ENCODE measurements around the gene DAB2IP. TPM values are rescaled to one million over a fixed set of nuclear protein-coding genes. Genes with fewer than 3 reads are reported as not detected.

The DAB2IP gene
- total RNA-seq, 1 donor from 2014 or later, result 41.7 TPM

GRCh38 chr9:121800376-121800775 lies 148.9 kb downstream of the DAB2IP start:
- H3K9ac ChIP-seq (ENCODE audit: low read length), result no peak overlapping the region
- no peaks in the 10 kb centered on the region for H4K20me1 ChIP-seq (ENCODE audit: insufficient read depth, low read length)
- H3K27ac ChIP-seq (ENCODE audit: low read depth, low read length), result no peak overlapping the region
- H3K4me3 Mint-ChIP-seq (ENCODE audit: unreplicated experiment), result no peak overlapping the region
- no peak overlapping the region for H3K27ac Mint-ChIP-seq (ENCODE audit: unreplicated experiment)
- H3K79me2 ChIP-seq (ENCODE audit: insufficient read depth, low read length), result no peaks in the 10 kb centered on the region
- no peaks in the 10 kb centered on the region for H3K4me1 ChIP-seq (ENCODE audit: insufficient read depth, low read length)
- H3K9me3 ChIP-seq (ENCODE audit: insufficient read depth, low read depth, low read length), result no peaks in the 10 kb centered on the region
- no peaks in the 10 kb centered on the region for H3K36me3 ChIP-seq (ENCODE audit: insufficient read depth, low read length)
- no peak overlapping the region for H3K4me2 ChIP-seq (ENCODE audit: low read length)
- no peaks in the 10 kb centered on the region for H3K4me1 Mint-ChIP-seq (ENCODE audit: low read depth, unreplicated experiment)
- peaks cover 17% of the 10 kb centered on the region for H3K27me3 Mint-ChIP-seq (ENCODE audit: low read depth, unreplicated experiment)
- DNase-seq (ENCODE audit: low read depth) (no peak), FAIRE-seq (no peak)
- H3K36me3 Mint-ChIP-seq (ENCODE audit: low read depth, unreplicated experiment), result no peaks in the 10 kb centered on the region
- no peak for TF ChIP-seq EZH2 (IDR thresholded peaks at IDR 0.05; ENCODE audit: insufficient read depth, low read length)
- no peak for TF ChIP-seq CTCF (IDR thresholded peaks at IDR 0.05; ENCODE audit: insufficient read depth, low read depth, low read length)
- H2AFZ ChIP-seq (ENCODE audit: low read depth, low read length), result no peak overlapping the region
- H3K27me3 ChIP-seq (ENCODE audit: insufficient read depth, low read length), result peaks cover 3% of the 10 kb centered on the region
- H3K9me3 Mint-ChIP-seq (ENCODE audit: unreplicated experiment), result peaks cover 8% of the 10 kb centered on the region
- H3K4me3 ChIP-seq (ENCODE audit: insufficient read depth, low read depth, low read length), result no peak overlapping the region

DNA sequence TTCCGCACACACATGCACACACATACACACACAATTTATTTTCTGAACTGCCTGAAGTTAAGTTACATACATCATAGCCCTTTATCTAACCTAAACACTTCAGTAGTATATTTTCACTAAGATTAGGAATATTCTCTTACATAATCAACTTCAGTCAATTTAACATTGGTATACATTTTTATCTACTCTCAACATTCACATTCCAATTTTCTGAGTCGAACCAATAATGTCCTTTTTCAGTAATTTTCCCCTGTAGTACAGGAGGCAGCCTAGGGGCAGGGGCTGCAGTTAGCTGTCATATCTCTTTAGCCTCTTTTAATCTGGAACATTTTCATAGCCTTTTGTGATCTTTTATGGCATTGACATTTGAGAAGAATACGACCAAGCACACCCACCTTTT lies 150.1 kb downstream of the DAB2IP start:
- Mint-ChIP-seq H3K27ac (ENCODE audit: unreplicated experiment) (no peak overlapping the region), H3K27me3 (ENCODE audit: low read depth, unreplicated experiment) (peaks cover 16% of the 10 kb centered on the region), H3K4me3 (ENCODE audit: unreplicated experiment) (no peak overlapping the region), H3K9me3 (ENCODE audit: unreplicated experiment) (peaks cover 8% of the 10 kb centered on the region), H3K36me3 (ENCODE audit: low read depth, unreplicated experiment) (no peaks in the 10 kb centered on the region), H3K4me1 (ENCODE audit: low read depth, unreplicated experiment) (no peaks in the 10 kb centered on the region)
- Histone ChIP-seq H2AFZ (ENCODE audit: low read depth, low read length) (no peak overlapping the region), H3K79me2 (ENCODE audit: insufficient read depth, low read length) (no peaks in the 10 kb centered on the region), H3K4me1 (ENCODE audit: insufficient read depth, low read length) (no peaks in the 10 kb centered on the region), H3K9me3 (ENCODE audit: insufficient read depth, low read depth, low read length) (no peaks in the 10 kb centered on the region), H3K4me2 (ENCODE audit: low read length) (no peak overlapping the region), H4K20me1 (ENCODE audit: insufficient read depth, low read length) (no peaks in the 10 kb centered on the region), H3K27me3 (ENCODE audit: insufficient read depth, low read length) (peaks cover 3% of the 10 kb centered on the region), H3K36me3 (ENCODE audit: insufficient read depth, low read length) (no peaks in the 10 kb centered on the region), H3K9ac (ENCODE audit: low read length) (no peak overlapping the region), H3K27ac (ENCODE audit: low read depth, low read length) (no peak overlapping the region), H3K4me3 (ENCODE audit: insufficient read depth, low read depth, low read length) (no peak overlapping the region)
- TF ChIP-seq EZH2 (IDR thresholded peaks at IDR 0.05; ENCODE audit: insufficient read depth, low read length) (no peak), CTCF (IDR thresholded peaks at IDR 0.05; ENCODE audit: insufficient read depth, low read depth, low read length) (no peak)
- no peak for FAIRE-seq
- DNase-seq (ENCODE audit: low read depth), result no peak

GRCh38 chr9:121802753-121803152 lies 151.3 kb downstream of the DAB2IP start:
- TF ChIP-seq CTCF (IDR thresholded peaks at IDR 0.05; ENCODE audit: insufficient read depth, low read depth, low read length), result no peak
- no peak for TF ChIP-seq EZH2 (IDR thresholded peaks at IDR 0.05; ENCODE audit: insufficient read depth, low read length)
- no peaks in the 10 kb centered on the region for H3K4me1 Mint-ChIP-seq (ENCODE audit: low read depth, unreplicated experiment)
- H3K9me3 Mint-ChIP-seq (ENCODE audit: unreplicated experiment), result peaks cover 8% of the 10 kb centered on the region
- no peaks in the 10 kb centered on the region for H3K9me3 ChIP-seq (ENCODE audit: insufficient read depth, low read depth, low read length)
- no peak overlapping the region for H3K4me3 ChIP-seq (ENCODE audit: insufficient read depth, low read depth, low read length)
- peaks cover 3% of the 10 kb centered on the region for H3K27me3 ChIP-seq (ENCODE audit: insufficient read depth, low read length)
- H2AFZ ChIP-seq (ENCODE audit: low read depth, low read length), result no peak overlapping the region
- H3K9ac ChIP-seq (ENCODE audit: low read length), result no peak overlapping the region
- H3K4me1 ChIP-seq (ENCODE audit: insufficient read depth, low read length), result no peaks in the 10 kb centered on the region
- no peak overlapping the region for H3K27ac Mint-ChIP-seq (ENCODE audit: unreplicated experiment)
- H3K36me3 ChIP-seq (ENCODE audit: insufficient read depth, low read length), result no peaks in the 10 kb centered on the region
- no peak for FAIRE-seq
- H3K79me2 ChIP-seq (ENCODE audit: insufficient read depth, low read length), result no peaks in the 10 kb centered on the region
- H3K27me3 Mint-ChIP-seq (ENCODE audit: low read depth, unreplicated experiment), result peaks cover 11% of the 10 kb centered on the region
- H3K36me3 Mint-ChIP-seq (ENCODE audit: low read depth, unreplicated experiment), result no peaks in the 10 kb centered on the region
- DNase-seq (ENCODE audit: low read depth), result no peak
- no peak overlapping the region for H3K27ac ChIP-seq (ENCODE audit: low read depth, low read length)
- no peak overlapping the region for H3K4me3 Mint-ChIP-seq (ENCODE audit: unreplicated experiment)
- no peaks in the 10 kb centered on the region for H4K20me1 ChIP-seq (ENCODE audit: insufficient read depth, low read length)
- no peak overlapping the region for H3K4me2 ChIP-seq (ENCODE audit: low read length)
